Measurements from ENCODE around the gene PXDC1.

GRCh38 chr6:3726421-3726820 is 25.1 kb downstream of the PXDC1 start:
- TF ChIP-seq POLR2A (IDR thresholded peaks at IDR 0.05; ENCODE audit: low read length) (no peak), GATA1 (IDR thresholded peaks at IDR 0.05; ENCODE audit: low read depth, low read length) (no peak)
